Tibial nerve (tissue), 4 donors: ENCODE results near the gene PRKCG.

Experiments
- EP300 ChIP-seq, 2 donors: sonication (generic); formaldehyde crosslinking; IDR thresholded peaks; one replicate each; pipeline ENCODE4 v1.6.1; 2017; ENCODE audit warnings: antibody characterized with exemption in 2 of 2, mild to moderate bottlenecking in 1 of 2
- TF ChIP-seq, protein P1 (sequence below), 5 experiments: fragments of 200-600 bp in 3 of 5; fragments of 450-650 bp in 2 of 5; sonication (generic) in 3 of 5; IDR thresholded peaks; one replicate each; pipeline ENCODE4 v1.5.1; 2016 to 2019; ENCODE audit warnings: antibody characterized with exemption in 5 of 5, mild to moderate bottlenecking in 3 of 5, moderate library complexity in 2 of 5

DNA sequence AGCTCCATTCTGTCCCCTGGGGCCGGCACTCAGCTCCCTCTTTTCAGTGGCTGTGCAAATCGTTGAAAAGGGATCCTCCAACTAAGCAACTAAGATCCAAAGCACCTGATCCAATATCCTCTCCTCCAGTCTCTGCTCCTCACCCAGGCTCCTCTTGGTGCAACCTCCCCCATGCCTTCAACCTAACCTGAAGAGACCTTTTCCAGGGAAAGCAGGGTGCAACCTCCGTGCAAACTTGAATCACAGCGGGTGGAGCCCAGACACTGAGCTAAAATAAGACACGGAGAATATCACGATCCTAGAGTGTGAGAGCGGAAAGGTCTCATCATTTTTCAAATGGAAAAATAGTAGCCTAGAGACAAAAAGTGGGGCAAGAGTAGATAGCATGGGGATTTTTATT lies 35.4 kb downstream of the PRKCG start:
- TF ChIP-seq, protein P1, sequence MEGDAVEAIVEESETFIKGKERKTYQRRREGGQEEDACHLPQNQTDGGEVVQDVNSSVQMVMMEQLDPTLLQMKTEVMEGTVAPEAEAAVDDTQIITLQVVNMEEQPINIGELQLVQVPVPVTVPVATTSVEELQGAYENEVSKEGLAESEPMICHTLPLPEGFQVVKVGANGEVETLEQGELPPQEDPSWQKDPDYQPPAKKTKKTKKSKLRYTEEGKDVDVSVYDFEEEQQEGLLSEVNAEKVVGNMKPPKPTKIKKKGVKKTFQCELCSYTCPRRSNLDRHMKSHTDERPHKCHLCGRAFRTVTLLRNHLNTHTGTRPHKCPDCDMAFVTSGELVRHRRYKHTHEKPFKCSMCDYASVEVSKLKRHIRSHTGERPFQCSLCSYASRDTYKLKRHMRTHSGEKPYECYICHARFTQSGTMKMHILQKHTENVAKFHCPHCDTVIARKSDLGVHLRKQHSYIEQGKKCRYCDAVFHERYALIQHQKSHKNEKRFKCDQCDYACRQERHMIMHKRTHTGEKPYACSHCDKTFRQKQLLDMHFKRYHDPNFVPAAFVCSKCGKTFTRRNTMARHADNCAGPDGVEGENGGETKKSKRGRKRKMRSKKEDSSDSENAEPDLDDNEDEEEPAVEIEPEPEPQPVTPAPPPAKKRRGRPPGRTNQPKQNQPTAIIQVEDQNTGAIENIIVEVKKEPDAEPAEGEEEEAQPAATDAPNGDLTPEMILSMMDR (IDR thresholded peaks at IDR 0.05), result no peak
- TF ChIP-seq EP300 (IDR thresholded peaks at IDR 0.05), result no peak
